Gastrocnemius medialis (tissue), 4 donors: ENCODE results near the gene CHI3L2. TPM values are rescaled to one million over a fixed set of nuclear protein-coding genes. Genes with fewer than 3 reads are reported as not detected.

Experiments used
- ATAC-seq, 2 donors: fragments of 150-250 bp; one replicate each; pipeline ENCODE4 v1.9.1; 2016
- DNase-seq, 2 donors: peaks; one replicate each; pipeline ENCODE4 v3.0.0-alpha.2; 2019
- H3K27ac ChIP-seq, 4 donors: fragments of 200-600 bp; sonication (generic); 1 replicate in 1 of 4; 2 replicates in 3 of 4; pipeline ENCODE4 v1.5.1; 2016 to 2018; ENCODE audit warnings: mild to moderate bottlenecking in 2 of 4, moderate library complexity in 1 of 4
- H3K27me3 ChIP-seq, 3 donors: fragments of 200-600 bp; sonication (generic) in 2 of 3; 1 replicate in 1 of 3; 2 replicates in 2 of 3; pipeline versions ENCODE4 v1.5.1 to v1.6.0; 2016 to 2019; ENCODE audit warnings: mild to moderate bottlenecking in 1 of 3, moderate library complexity in 1 of 3
- H3K36me3 ChIP-seq, 2 donors: fragments of 200-600 bp; sonication (generic) in 1 of 2; one replicate each; pipeline ENCODE4 v1.5.1; 2017 to 2018
- H3K4me1 ChIP-seq, 2 donors: fragments of 200-600 bp; sonication (generic) in 1 of 2; one replicate each; pipeline ENCODE4 v1.5.1; 2016 to 2017; ENCODE audit warnings: mild to moderate bottlenecking in 2 of 2
- H3K4me3 ChIP-seq, 4 donors: fragments of 200-600 bp; sonication (generic) in 3 of 4; 1 replicate in 1 of 4; 2 replicates in 3 of 4; pipeline ENCODE4 v1.5.1; 2016 to 2019; ENCODE audit warnings: mild to moderate bottlenecking in 2 of 4
- H3K9me3 ChIP-seq, 3 donors: fragments of 200-600 bp; sonication (generic) in 2 of 3; 1 replicate in 1 of 3; 2 replicates in 2 of 3; pipeline ENCODE4 v1.5.1; 2016 to 2019
- POLR2A ChIP-seq, 2 donors: fragments of 450-650 bp; IDR thresholded peaks; one replicate each; pipeline ENCODE4 v1.6.1; 2017; ENCODE audit warnings: antibody characterized with exemption in 2 of 2, mild to moderate bottlenecking in 2 of 2, moderate library complexity in 2 of 2
- in situ Hi-C, 4 donors: fragments of 200-750 bp; cut with MboI; loops; one replicate each; pipeline versions ENCODE4 v1.15.0 to v1.8.0; 2017; ENCODE audit warnings: low sequenced_read_pairs in 4 of 4
- intact Hi-C: fragments of 100-400 bp; cut with DNase I; formaldehyde crosslinking; loops from one replicate; pipeline ENCODE4 v1.15.1; 2023; ENCODE audit warnings: low total_unique reads
- total RNA-seq, 4 donors: library from RNA; depleted of rRNA; stranded (reverse); fragments of >200 nt; gene quantifications; one replicate each; pipeline versions ENCODE4 v1.1.0 to v1.2.3, GENCODE V29; 2016
- TF ChIP-seq, protein P1 (sequence below), 5 experiments: fragments of 450-650 bp in 3 of 5; fragments of 200-600 bp in 2 of 5; sonication (generic) in 2 of 5; IDR thresholded peaks in 4 of 5; conservative IDR thresholded peaks in 1 of 5; 1 replicate in 4 of 5; 2 replicates in 1 of 5; pipeline ENCODE4 v1.5.1; 2016 to 2019; ENCODE audit warnings: antibody characterized with exemption in 5 of 5, mild to moderate bottlenecking in 3 of 5, moderate library complexity in 3 of 5

CHI3L2 gene
- total RNA-seq, 4 donors from 2014 or later, result 0.40 to 2.3 (median 1.9) TPM; not detected in 1

DNA sequence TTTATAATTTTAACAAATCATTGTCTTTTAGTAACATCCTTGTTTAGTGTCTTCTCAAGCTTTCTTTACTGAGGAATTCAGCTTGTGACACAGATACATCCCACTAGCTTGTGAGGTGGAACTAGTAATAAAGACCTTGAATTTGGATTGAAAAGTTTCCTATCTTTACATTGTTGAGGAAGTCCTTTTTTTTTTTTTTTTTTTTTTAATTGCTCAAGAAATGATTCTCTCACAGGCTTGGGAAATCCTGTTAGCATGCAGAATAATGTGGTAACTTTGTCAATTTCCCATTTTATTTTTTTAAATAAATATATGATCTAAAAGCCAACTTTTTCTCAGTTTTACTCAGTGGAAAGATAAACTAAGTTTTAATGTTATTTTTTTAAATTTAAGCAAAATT, 42.9 kb upstream of the CHI3L2 start:
- Histone ChIP-seq H3K9me3 (no peaks in the 10 kb centered on the region), H3K27me3 (no peaks in the 10 kb centered on the region), H3K36me3 (peaks cover 2 to 56% of the 10 kb centered on the region in 2 donors), H3K4me3 (no peak overlapping the region), H3K27ac (no peak overlapping the region), H3K4me1 (peaks cover 0 to 6% of the 10 kb centered on the region in 2 donors)
- ATAC-seq (no peak), DNase-seq (no peak)
- no peak for TF ChIP-seq POLR2A (IDR thresholded peaks at IDR 0.05)
- TF ChIP-seq, protein P1, sequence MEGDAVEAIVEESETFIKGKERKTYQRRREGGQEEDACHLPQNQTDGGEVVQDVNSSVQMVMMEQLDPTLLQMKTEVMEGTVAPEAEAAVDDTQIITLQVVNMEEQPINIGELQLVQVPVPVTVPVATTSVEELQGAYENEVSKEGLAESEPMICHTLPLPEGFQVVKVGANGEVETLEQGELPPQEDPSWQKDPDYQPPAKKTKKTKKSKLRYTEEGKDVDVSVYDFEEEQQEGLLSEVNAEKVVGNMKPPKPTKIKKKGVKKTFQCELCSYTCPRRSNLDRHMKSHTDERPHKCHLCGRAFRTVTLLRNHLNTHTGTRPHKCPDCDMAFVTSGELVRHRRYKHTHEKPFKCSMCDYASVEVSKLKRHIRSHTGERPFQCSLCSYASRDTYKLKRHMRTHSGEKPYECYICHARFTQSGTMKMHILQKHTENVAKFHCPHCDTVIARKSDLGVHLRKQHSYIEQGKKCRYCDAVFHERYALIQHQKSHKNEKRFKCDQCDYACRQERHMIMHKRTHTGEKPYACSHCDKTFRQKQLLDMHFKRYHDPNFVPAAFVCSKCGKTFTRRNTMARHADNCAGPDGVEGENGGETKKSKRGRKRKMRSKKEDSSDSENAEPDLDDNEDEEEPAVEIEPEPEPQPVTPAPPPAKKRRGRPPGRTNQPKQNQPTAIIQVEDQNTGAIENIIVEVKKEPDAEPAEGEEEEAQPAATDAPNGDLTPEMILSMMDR (IDR thresholded peaks at IDR 0.05 in 4 of 5, conservative IDR thresholded peaks at IDR 0.05 in 1 of 5), result no peak
- in situ Hi-C loops, result no loop called here
- intact Hi-C loops, result no loop called here

- no peak for TF ChIP-seq POLR2A (IDR thresholded peaks at IDR 0.05)
- TF ChIP-seq, protein P1 (IDR thresholded peaks at IDR 0.05 in 4 of 5, conservative IDR thresholded peaks at IDR 0.05 in 1 of 5), result no peak
- Histone ChIP-seq H3K27me3 (no peaks in the 10 kb centered on the region), H3K9me3 (no peaks in the 10 kb centered on the region), H3K4me3 (no peak overlapping the region), H3K4me1 (peaks cover 0 to 3% of the 10 kb centered on the region in 2 donors), H3K36me3 (peaks cover 0 to 30% of the 10 kb centered on the region in 2 donors), H3K27ac (no peak overlapping the region)
- peak; percentile 35 to 58 for ATAC-seq
- no peak for DNase-seq
- in situ Hi-C loops (no loop called here), intact Hi-C loops (no loop called here)
Measured at GRCh38 chr1:111190931-111191451, 36.5 kb upstream of the CHI3L2 start.

DNA sequence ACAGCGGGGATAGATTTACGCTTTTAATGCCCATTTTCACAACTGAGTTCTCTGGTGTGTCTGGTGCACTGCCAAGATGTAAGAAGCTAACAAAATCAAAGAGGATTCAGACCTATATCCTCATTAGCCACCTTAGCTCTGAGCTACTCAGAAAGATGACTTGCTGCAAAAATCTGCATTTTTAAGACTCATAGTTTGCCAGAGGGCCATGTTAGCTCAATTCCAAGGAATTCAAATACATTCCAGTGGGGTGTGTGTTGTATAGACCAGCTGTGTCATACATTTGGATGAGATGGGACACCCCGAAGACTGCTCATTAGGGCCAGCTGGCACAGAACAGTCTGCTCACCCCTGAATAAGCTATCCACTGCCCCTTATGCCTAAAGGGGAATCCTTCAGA, 36.0 kb upstream of the CHI3L2 start:
- Histone ChIP-seq H3K9me3 (no peaks in the 10 kb centered on the region), H3K4me3 (no peak overlapping the region), H3K27me3 (no peaks in the 10 kb centered on the region), H3K27ac (no peak overlapping the region), H3K4me1 (peaks cover 0 to 3% of the 10 kb centered on the region in 2 donors), H3K36me3 (peaks cover 0 to 27% of the 10 kb centered on the region in 2 donors)
- intact Hi-C loops (no loop called here), in situ Hi-C loops (no loop called here)
- TF ChIP-seq, protein P1 (IDR thresholded peaks at IDR 0.05 in 4 of 5, conservative IDR thresholded peaks at IDR 0.05 in 1 of 5), result no peak
- TF ChIP-seq POLR2A (IDR thresholded peaks at IDR 0.05), result no peak
- ATAC-seq (no peak), DNase-seq (no peak)

- Histone ChIP-seq H3K27me3 (no peaks in the 10 kb centered on the region), H3K4me1 (peaks cover 0 to 3% of the 10 kb centered on the region in 2 donors), H3K27ac (no peak overlapping the region), H3K36me3 (peaks cover 0 to 21% of the 10 kb centered on the region in 2 donors), H3K4me3 (no peak overlapping the region), H3K9me3 (no peaks in the 10 kb centered on the region)
- ATAC-seq (no peak), DNase-seq (no peak)
- intact Hi-C loops (no loop called here), in situ Hi-C loops (no loop called here)
- no peak for TF ChIP-seq POLR2A (IDR thresholded peaks at IDR 0.05)
- TF ChIP-seq, protein P1 (IDR thresholded peaks at IDR 0.05 in 4 of 5, conservative IDR thresholded peaks at IDR 0.05 in 1 of 5), result no peak
Measured at GRCh38 chr1:111192074-111192473, 35.4 kb upstream of the CHI3L2 start.
